Globus pallidus (tissue), 1 donor: Measurements from ENCODE around the gene ARL2BP.
"Not testable (repeated sequence)": the region's sequence is repeated elsewhere in the genome, so short reads cannot be mapped to it uniquely, and the experiment has no call there.

Experiments used
- DNase-seq: peaks from one replicate; pipeline ENCODE4 v3.0.0-alpha.2; 2015; ENCODE audit warnings: low spot score

Gene ARL2BP

DNA sequence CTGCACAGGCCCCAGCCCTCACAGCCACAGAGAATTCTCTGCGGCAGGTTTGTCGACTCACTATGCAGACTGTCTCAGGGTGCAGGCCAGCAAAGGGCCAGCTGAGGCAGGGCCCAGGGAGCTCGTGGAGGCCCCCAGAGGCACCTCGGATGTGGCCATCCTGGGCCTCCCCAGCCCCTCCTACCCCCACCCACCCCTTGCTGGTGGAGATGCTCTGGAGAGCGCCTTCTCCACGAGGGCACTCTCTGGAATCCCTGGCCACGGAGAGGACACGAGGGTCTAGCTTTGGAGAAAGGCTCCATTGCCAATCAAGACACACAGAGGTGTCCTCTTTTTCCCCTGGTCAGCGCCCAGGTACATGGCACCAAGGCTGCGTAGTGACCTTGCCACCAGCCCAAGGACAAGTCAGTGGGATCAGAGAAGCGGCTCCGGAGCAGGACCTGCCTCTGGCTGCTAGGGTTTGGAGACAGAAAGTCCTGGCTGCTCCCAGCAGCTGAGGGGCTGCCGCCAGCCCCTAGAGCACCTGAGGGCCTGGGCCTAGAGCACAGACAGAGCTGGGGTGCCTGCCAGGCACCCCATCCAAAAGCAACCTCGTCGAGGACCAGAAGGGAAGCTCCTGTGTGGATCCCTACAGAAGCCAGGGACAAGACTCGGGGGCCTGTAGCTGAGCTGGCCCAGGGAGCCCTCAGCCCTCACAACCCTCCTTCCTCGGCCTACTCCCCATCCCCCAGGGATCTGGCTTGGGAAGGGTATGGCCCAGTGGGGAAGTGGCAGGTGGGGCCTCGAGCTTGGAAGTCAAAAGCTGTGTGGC lies 18.7 kb downstream of the ARL2BP start:
- no peak for DNase-seq

DNA sequence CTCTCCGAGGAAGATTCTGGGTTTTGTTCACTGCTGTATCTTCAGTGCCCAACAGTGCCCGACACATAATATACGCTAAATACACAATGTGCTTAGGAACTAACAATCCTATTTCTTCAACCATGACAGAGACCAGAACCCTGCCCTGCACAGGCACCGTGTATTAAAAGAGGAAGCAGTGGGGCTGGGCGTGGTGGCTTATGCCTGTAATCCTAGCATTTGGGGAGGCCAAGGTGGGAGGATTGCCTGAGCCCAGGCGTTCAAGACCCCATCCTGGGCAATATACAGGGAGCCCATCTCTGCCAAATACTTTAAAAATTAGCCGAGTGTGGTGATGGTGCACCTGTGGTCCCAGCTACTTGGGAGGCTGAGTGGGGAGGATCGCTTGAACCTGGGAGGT lies 19.3 kb downstream of the ARL2BP start:
- DNase-seq = no peak

DNA sequence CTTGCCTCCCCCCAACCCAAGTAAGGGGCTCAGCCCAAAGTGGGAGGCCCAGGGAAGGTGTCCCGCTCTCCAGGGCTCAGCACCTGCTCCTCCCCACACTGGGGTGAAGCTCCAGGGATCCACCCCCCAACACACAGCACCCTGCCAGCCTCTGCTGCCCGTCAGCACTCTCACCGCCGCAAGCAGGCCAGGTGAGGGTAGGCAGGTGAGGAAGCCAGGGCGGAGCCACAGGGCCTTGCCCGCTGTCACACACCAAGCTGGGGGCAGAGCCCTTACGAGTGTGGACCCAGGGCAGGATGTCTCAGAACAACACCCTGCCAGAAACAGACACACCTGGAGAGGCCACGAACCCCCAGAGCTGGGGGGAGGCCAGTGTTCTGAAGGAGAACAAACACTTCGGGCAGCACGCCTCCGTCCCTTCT lies 19.9 kb downstream of the ARL2BP start:
- DNase-seq = no peak

DNA sequence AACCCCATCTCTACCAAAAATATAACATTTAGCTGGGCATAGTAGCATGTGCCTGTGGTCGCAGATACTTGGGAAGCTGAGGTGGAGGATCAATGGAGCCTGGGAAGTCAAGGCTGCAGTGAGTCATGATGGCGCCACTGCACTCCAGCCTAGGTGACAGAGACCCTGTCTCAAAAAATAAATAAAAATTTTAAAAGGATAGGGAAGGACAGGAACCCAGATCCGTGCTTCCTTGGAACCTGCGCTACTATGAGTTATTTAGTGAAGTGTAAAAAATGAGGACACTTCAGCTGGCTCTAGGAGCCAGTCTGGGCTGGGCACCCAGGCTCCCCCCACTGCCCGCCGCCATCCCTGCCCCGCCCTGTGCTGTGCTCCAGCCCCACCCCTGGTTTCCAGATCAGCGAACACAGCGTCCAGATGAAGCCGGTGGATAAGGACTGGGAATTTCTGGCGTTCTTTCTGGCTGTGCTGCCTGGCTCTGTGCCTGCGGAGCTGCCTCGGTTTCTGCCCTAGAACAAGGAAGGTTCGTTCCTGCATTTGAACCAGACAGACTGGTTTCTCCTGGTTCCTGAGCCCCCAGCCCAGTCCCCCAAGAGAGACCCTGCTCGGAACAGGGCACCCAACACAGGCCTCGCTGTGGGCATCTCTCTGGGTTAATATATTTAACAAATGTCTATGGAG lies 20.9 kb downstream of the ARL2BP start:
- DNase-seq = peak; percentile 81

DNA sequence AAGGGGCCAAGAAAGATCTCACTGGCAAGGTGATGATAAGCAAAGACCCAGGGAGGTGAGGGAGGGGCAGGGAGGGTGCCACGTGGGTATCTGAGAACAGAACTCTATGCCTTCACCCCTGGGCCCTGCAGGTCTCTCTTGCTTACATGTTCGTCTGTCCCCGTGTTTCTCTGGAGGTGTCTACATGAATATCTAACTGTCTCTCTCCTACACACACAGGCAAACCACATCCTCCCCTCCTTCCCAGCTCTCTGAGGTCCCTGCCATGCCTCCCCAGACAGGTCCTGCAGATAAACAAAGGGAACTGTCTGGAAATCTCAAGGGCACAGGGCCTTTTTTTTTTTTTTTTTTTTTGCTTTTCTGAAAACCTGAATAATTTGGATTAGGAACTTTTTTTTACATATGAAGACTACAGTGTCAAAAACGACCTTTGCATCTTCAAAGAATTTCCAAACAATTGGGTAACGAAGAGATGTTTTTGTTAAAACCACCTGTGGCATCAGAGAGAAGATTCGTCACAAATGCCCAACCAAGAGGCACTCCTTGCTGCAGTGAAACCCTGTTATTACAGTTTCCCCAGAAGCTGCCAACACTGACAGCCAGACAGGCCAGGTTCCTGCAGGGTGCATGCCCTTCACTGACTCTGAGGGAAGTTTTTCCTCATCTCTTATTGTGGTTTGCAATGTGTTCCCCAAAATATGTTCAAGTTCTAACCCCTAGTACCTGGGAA lies 21.6 kb downstream of the ARL2BP start:
- no peak for DNase-seq

DNA sequence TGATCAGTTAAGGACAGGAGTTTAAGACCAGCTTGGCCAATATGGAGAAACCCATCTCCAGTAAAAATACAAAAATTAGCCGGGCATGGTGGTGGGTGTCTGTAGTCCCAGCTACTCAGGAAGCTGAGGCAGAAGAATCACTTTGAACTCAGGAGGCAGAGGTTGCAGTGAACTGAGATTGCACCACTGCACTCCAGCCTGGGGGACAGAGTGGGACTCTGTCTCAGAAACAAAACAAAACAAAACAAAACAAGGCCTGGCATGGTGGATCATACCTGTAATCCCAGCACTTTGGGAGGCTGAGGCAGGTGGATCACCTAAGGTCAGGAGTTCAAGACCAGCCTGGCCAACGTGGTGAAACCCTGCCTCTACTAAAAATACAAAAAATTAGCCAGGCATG lies 22.3 kb downstream of the ARL2BP start:
- not testable (repeated sequence) for DNase-seq

DNA sequence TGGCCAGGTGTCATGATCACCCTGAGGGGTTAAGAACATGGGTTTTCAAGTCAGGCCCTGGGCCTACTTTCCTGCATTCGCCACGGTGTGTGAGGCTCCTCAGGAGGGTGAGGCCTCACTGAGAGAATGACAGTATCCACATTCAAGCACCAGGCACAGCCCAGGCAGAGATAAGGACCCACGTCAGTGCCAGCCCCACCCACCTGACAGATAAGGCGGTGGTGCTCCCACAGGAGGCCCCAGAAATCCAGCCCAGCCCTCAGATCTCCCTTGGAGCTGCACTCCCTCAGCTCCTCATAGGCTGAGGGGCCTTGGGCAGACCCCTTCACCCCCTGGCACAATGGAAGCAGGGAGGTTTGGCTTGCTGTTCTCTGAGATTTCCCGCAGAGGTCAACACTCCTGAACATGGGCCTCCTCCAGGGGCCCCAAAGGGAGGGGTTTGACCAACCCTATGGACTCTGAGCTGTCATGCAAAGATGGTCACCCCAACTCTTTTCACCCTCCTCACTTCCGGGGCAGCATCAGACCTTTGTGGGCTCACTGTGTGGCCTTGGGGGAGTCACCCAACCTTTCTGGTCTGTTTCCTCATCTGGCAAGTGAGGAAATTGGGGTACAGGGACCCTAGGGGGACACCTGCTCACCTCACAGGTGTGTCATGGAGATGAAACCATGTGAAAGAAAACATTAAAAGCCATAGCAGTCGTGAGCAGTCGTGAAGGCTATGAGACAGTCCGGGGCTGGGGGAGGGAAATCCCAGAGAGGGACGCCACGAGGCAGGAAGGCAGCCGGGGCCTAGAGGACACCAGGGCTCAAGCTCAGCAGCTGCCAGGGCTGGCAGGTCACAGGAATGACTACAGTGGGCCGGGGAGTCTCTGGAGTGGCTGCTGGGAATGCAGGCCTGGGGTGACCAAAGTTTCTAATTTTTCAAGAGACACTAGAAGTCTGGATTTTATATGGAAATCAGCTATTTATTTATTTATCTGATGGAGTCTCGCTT lies 24.0 kb downstream of the ARL2BP start:
- no peak for DNase-seq

DNA sequence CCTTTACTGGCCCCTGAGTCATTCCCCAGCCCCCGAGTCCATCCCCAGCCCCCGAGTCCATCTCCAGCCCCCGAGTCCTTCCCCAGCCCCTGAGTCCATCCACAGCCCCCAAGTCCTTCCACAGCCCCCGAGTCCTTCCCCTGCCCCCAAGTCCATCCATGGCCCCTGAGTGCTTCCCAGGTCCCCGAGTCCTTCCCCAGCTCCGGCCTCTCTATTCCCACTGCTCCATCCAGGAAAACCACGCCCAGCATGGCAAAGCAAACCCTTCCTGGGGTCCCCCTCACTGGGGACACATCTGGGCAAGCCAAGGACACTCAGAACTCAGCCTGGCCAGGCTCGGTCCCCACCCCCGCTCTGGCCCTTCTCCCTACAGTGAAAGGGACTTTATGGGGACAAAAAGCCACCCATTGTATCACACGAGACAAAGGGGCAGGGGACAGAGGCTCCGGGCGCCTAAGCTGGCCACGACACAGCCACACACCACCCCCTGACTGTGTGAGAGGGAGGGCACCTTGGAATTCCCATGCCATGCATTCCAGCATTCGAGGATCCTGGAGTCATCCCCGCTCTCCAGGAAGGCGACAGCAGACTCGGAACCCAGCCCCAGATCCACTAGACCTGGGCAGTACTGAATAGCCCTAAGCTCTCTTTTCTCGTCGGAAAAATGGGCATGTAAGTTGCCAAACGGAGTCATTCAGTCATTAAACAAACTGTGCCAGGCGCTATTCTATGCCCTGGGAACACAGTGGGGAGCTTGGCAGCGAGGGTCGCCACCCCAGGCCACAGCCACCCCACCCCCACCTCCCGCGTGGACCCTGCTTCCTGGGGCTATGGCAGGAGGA lies 25.4 kb downstream of the ARL2BP start:
- peak; percentile 98 for DNase-seq

DNA sequence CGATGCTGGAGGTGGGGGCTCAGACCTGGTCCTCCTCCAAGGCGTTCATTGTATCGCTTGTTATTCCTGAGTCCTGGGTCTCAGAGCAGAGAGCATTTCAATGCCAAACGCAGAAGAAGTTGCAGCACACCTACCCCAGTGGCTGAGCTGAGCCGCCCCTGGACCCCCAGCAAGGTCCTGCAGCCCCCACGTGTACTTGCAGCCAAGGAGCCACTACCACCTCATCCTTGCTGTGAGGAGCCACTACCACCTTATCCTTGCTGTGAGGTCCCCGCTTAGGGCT lies 25.9 kb downstream of the ARL2BP start:
- no peak for DNase-seq

DNA sequence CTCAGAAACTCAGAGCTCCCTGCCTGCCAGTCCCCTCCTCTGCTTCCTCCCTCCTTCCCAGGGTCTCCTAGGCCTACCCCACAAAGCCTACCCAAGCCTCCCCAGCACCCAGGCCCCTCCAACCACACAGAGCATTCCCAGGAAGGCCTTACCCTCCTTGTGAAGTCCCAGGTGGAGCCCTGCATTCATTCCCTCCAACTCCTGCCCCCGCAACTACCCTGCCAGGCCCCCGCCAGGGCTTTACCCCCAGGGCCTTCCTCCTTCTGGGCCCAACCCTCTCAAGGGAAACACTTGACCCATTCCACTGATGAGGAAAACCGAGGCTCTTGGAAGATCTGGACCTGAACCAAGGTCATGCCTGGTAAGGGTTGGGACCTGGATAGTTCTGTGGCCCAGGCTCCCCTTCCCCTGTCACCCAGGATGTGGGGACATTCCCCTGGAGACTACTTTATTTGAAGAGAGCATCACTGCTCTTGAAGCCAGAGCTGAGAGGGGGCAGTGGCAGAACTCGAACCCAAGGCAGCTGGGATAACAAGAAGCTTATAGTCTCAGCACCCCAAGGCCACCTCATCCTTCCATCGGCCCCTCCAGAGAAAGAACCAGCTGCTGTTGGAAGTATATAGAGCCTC lies 26.9 kb downstream of the ARL2BP start:
- DNase-seq = no peak

DNA sequence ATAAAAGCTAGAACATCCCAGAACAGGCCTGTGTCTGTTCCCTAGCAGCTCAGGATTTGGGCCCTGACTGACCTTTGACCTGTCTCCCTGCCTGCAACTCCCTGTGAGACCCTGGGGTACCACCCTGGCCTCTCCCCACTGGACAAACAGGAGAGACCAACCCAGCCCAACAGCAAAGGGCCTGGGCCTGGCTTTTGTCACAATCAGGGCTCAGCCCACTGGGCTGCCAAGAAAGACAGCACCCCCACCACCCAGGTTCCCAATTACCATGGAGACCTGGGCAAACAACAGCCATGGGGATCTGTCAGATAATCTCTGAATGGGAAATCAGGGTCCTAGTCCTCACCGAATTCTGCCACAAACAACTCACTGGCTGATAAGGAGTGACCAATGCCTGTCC lies 28.3 kb downstream of the ARL2BP start:
- DNase-seq = no peak

DNA sequence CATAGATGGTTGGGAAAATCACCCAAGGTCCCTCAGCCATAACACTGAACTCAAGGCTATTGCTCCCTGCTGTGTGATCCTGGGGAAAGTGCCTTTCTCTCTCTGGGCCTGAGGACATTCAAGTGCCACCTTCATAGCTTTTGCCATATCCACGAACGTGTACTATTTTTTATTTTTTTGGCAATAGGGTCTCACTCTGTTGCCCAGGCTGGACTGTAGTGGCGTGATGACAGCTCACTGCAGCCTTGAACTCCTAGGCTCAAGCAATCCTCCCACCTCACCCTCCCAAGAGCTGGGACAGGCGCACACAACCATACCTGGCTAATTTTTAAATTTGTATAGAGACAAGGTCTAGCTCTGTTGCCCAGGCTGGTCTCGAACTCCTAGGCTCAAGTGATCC lies 28.8 kb downstream of the ARL2BP start:
- no peak for DNase-seq

DNA sequence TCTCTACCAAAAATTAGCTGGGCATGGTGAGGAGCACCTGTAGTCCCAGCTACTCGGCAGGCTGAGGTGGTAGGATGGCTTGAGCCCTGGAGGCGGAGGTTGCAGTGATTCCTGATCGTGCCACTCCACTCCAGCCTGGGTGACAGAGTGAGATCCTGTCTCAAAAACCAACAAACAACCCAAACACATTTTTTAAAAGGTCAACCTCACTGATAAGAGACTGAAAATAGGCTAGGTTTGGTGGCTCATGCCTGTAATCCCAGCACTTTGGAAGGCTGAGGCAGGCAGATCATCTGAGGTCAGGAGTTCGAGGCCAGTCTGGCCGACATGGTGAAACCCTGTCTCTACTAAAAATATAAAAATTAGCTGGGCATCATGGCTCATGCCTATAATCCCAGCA lies 30.9 kb downstream of the ARL2BP start:
- not testable (repeated sequence) for DNase-seq

DNA sequence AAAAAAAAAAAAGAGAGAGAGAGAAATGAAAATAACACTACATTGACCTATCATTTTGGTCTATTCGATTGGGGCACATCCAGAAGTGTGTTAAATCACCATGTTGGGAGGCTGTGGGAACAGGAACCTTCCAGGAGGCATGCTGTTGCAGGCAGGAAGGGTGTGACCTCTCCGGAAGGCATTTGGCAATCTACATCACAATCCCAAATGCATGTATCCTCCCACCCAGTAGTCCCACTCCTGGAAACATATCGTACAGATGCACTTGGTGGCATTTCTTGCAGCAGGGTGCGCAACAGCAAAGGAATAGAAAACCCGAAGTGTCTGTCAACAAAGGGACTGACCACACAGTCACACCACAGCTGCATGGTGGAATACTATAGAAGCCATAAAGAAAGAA lies 31.5 kb downstream of the ARL2BP start:
- DNase-seq = no peak

DNA sequence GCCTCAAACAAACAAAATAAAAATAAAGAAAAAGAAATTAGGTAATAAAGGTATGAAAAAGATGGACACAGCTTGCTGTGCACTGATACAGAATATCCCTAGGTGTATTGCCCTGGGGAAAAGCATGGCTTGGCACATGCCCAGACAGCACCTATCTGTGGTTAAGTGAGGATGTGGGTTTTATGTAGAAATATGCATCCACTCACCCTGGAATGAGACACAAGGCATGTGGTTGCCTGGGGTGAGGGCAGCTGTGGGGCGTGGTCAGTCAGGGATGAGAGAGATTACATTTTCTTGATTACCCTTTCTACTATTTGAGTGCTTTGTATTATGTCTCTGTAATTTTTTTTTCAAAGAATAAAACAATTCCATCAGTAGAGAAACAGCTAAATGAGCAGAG lies 32.5 kb downstream of the ARL2BP start:
- DNase-seq = no peak

DNA sequence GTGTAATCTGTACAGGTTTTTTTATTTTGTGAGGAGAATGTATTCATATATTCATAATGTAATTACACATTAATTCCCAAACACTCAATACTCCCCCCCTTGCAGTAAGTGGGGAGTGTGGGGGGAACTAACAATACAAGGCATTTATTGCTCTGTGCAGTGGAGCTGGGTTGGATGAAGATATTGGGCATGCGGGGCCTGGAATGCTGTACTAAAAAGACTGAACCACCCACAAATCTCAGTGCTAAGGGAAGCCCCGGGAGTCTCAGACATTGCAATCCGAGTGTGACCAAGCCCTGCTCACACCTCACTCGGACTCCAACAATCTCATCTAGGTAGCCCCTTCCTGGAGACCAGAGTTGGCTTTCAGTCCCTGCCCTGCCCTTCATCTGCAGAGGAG lies 33.4 kb downstream of the ARL2BP start:
- peak; percentile 91 for DNase-seq

DNA sequence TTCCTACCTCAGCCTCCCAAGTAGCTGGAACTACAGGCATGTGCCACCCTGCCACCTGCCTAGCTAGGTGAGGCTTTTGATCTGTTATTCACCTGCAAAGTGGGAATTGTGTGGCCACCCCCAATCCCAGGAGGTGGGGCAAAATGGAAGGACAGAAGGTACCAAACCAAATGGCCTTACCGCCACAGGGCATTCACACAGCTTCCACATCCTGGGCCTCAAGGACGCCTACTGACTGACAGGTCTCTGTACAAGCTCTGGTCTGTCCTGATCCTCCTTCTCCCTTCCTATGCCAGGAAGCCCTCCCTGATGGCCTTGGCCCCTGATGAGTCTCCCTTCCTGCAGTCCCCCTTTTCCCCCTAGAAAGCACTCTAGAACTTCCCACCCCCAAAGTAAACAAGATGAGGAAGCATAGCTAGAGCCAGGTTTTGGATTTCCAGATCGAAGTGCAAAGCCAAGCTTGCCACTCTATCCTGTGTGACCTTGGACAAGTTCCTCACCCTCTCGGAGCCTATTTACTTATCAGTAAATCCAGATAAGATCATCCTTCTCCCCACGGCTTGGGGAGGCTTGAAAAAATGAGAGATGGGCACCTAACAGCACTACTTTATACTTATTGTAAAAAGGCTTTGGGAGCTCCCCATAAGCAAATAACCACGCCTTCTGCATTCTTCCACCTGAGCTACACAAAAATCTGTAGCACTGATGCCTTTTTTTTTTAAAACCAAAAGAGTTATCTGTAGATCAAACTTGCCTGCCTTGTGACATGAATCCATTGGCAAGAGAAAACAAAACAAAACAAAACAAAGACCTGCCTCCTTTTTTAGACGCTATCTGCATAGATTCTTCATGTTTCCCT lies 35.0 kb downstream of the ARL2BP start:
- no peak for DNase-seq

DNA sequence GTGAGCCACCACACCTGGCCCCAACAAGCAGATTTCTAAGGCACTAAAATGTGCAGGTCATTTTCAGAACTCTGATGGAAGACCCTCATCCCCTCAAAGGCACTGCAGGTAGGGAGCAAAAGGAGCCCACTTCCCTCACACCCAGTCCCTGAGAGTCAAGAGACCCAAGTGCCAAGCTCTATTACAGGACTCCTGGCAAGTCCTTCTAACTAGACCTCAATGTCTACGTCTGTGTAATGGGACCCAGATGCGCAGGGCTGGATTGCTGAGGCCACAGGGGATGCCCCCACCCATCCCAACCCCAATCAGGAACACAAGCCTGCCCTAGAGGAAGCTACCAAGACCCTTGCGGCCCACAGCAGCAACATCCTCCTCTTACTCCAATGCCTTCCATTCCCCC lies 36.7 kb downstream of the ARL2BP start:
- DNase-seq = no peak

DNA sequence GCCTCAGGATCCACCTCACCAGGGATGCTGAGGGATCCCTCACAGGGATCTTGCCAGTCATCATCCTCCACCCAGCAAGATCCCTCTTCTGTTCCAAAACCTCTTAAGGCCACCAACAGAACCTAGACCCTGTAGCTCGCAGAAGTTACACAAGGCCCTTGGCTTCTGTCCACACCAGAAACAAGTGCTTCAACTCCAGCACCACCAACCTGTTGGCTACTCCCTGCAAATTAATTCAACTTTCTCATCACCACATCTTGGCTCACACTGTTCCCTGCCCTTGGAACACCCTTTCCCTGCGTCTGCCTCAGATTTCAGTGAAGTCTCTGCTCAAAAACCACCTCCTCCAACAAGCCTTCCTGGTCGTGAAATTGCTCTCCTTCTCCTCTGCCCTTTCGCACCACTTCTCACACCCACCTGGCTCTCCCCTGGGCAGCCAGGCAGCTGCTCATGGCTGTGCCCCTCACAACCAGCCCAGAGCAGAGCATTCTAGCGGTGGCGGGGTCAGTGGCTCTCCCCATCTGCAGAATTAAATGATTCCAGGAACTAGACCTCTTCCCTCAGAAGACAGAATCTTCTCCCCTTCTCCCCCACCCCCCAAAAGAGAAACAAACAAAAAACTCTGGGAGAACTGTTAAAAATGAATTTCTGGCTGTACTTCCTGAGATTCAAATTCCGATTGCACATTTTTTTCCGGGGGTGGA lies 37.6 kb downstream of the ARL2BP start:
- no peak for DNase-seq
